Activated naive CD4-positive, alpha-beta T cell treated with anti-CD3 and anti-CD28 coated beads, Interleukin-2, amount 50 U/mL, for 72 hours (primary cell): ENCODE data around the gene RGP1. TPM values are rescaled to one million over a fixed set of nuclear protein-coding genes. Genes with fewer than 3 reads are reported as not detected.
A peak's percentile ranks its signal among the peaks of the same experiment; 100 is the strongest.

ENCODE experiments used
- ATAC-seq, 2 donors: fragments of 150-1000 bp; cut with Tn5 transposase; 2 replicates each; pipeline ENCODE4 v1.10.0; 2021; ENCODE audit warnings: mild to moderate bottlenecking in 2 of 2, moderate library complexity in 2 of 2
- DNase-seq, 2 donors: peaks; one replicate each; pipeline ENCODE4 v3.0.0; 2021 to 2022; ENCODE audit warnings: low spot score in 2 of 2
- H3K27ac Mint-ChIP-seq, 2 donors: one replicate each; pipeline ENCODE4 v1.8.0; 2022; ENCODE audit warnings: mild to moderate bottlenecking in 2 of 2, mixed read lengths in 2 of 2
- H3K36me3 Mint-ChIP-seq, 2 donors: one replicate each; pipeline ENCODE4 v1.8.0; 2022; ENCODE audit warnings: mixed read lengths in 2 of 2
- H3K9me3 Mint-ChIP-seq, 2 donors: one replicate each; pipeline ENCODE4 v1.8.0; 2022; ENCODE audit warnings: mixed read lengths in 2 of 2
- total RNA-seq, 2 donors: library from RNA; stranded (reverse); gene quantifications; one replicate each; pipeline ENCODE4 v1.2.3, GENCODE V29; 2022

RGP1 gene
- total RNA-seq, 2 donors from 2014 or later, result 18.4 to 35.1 TPM

DNA sequence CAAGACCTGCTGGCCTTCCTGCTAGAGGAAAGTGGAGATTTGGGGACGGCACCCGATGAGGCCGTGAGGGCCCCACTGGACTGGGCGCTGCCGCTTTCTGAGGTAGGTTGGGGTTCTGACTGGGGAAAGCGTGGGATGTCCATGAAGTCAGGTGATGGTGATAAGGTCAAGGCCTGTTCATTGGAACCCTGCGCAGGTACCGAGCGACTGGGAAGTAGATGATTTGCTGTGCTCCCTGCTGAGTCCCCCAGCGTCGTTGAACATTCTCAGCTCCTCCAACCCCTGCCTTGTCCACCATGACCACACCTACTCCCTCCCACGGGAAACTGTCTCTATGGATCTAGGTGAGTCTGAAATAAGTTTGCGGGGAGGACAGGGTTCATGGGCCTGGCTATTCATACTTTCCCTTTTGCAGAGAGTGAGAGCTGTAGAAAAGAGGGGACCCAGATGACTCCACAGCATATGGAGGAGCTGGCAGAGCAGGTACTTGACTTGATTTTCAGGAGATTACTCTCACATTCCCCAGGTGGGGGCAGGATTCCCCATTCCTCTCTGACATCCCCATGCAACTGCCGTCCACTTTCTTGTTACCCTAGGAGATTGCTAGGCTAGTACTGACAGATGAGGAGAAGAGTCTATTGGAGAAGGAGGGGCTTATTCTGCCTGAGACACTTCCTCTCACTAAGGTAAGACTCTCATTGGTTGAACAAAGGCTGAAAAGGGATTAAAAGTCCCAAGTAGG lies 16.1 kb upstream of the RGP1 start:
- H3K36me3 Mint-ChIP-seq, result peaks cover 14 to 33% of the 10 kb centered on the region in 2 donors
- no peaks in the 10 kb centered on the region for H3K9me3 Mint-ChIP-seq
- DNase-seq (peak in 1 of 2 donors; percentile 33), ATAC-seq (peak; percentile 15 to 34)
- H3K27ac Mint-ChIP-seq, result peak overlapping the region in 1 of 2 donors; percentile 95

DNA sequence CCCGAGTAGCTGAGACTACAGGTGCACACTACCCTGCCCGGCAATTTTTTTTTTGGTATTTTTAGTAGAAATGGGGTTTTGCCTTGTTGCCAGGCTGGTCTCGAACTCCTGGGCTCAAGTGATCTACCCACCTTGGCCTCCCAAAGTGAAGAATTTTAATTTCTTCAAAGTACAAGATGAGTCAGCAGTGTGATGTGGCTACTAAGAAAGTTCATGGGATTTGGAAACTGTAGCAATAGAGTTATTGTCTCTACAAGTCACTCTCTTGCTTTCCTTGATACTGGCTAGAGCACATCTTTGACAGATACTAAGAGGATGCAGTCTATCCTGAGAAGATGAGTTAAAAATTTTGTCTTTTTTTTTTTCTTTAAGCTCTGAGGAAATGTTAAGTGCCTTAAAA lies 15.0 kb upstream of the RGP1 start:
- H3K36me3 Mint-ChIP-seq, result peaks cover 14 to 33% of the 10 kb centered on the region in 2 donors
- ATAC-seq (no peak), DNase-seq (no peak)
- no peaks in the 10 kb centered on the region for H3K9me3 Mint-ChIP-seq
- H3K27ac Mint-ChIP-seq, result peak overlapping the region in 1 of 2 donors; percentile 50

DNA sequence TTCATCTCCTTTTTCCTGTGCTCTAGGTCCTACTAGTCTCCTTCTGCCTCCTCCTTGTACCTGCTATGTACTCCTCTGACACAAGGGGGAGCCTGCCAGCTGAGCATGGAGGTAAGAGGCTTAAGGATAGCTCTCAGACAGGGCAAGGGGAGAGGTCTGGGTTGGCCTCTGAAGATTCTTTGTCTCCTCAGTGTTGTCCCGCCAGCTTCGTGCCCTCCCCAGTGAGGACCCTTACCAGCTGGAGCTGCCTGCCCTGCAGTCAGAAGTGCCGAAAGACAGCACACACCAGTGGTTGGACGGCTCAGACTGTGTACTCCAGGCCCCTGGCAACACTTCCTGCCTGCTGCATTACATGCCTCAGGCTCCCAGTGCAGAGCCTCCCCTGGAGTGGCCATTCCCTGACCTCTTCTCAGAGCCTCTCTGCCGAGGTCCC lies 12.9 kb upstream of the RGP1 start:
- ATAC-seq (no peak), DNase-seq (peak in 1 of 2 donors; percentile 70)
- no peaks in the 10 kb centered on the region for H3K9me3 Mint-ChIP-seq
- H3K27ac Mint-ChIP-seq, result no peak overlapping the region
- H3K36me3 Mint-ChIP-seq, result peaks cover 13 to 25% of the 10 kb centered on the region in 2 donors

DNA sequence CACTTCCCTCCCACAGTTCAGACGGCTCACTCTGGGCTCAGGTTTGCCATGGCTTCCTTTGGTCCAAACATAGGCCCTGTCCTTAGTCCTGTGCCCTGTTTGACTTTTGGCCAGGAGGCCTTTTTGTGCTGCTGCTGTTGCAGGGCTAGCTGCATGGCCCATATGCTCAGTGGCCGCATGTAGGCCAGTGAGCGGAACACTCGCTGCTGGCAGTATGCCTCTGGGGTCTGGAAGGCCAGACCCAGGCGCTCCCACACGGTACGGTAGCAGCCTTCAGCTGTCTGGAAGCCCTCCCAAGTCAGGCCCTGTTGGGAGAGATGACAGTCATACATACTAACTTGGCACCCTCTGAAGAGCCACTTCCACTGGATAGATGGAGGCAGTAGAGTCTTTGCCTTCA lies 11.9 kb upstream of the RGP1 start:
- ATAC-seq (no peak), DNase-seq (no peak)
- Mint-ChIP-seq H3K9me3 (no peaks in the 10 kb centered on the region), H3K27ac (no peak overlapping the region), H3K36me3 (peaks cover 8 to 19% of the 10 kb centered on the region in 2 donors)

DNA sequence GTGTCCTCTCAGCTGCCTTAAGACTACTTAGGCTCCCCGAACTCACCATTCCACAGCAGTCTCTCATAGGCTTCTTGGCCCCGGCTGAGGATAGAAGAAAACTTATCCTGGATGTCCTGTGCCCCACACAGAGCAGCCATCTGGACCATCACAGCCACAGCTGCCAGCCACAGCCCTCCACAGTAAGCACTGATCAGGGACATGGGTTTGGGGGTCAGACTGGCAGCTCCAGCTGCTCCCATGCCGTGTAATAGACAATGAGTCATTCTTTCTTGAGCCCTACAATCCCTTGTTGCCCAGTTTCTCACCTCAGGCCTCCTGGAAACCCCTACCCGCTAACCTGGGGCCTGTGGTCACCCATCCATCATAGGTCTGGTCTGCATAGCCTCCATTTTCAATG lies 10.9 kb upstream of the RGP1 start:
- Mint-ChIP-seq H3K36me3 (peaks cover 2 to 12% of the 10 kb centered on the region in 2 donors), H3K27ac (peak overlapping the region in 1 of 2 donors; percentile 59), H3K9me3 (no peaks in the 10 kb centered on the region)
- ATAC-seq (no peak), DNase-seq (no peak)

DNA sequence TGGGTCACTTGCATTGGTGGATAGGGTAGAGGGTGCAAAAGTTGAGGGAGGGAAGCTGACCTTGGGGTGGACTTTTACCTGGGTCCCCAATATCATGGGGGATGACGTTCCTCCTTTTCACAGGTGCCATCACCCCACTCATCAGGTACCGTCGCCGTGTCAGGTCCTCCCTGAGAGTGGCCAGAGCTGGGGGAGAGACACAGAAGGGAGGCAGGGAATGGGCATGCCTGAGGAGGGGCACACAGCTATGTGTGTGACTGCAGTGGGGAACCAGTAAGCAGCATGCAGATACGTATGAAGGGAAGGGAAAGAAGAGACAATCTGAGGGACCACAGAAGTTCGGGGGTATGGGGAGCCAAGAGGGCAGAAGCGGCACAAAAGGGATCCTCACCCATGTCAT lies 10.2 kb upstream of the RGP1 start:
- peak overlapping the region; percentile 25 to 59 for H3K27ac Mint-ChIP-seq
- H3K36me3 Mint-ChIP-seq, result peaks cover 0 to 10% of the 10 kb centered on the region in 2 donors
- H3K9me3 Mint-ChIP-seq, result no peaks in the 10 kb centered on the region
- DNase-seq (no peak), ATAC-seq (no peak)

DNA sequence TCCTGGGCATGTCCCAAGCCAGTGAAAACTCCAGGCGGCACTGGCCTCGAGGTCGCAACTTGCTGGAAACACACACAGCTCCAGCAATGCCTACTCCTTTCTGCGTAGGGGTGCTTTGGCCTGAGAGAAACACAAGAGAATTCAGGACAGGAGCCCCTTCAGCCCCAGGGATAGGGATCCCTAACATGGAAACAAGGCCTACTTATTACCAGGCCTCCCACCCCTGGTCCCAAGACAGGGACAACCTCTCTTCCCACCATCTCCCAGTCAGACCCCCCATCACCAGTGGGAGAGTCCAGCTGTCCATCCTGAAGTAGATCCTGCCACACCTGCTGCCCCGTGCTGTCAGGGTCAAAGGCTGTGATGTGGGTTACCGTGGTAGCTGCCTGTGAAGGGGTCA lies 8.8 kb upstream of the RGP1 start:
- DNase-seq, result no peak
- Mint-ChIP-seq H3K9me3 (no peaks in the 10 kb centered on the region), H3K36me3 (peaks cover 0 to 5% of the 10 kb centered on the region in 2 donors), H3K27ac (no peak overlapping the region)
- no peak for ATAC-seq

DNA sequence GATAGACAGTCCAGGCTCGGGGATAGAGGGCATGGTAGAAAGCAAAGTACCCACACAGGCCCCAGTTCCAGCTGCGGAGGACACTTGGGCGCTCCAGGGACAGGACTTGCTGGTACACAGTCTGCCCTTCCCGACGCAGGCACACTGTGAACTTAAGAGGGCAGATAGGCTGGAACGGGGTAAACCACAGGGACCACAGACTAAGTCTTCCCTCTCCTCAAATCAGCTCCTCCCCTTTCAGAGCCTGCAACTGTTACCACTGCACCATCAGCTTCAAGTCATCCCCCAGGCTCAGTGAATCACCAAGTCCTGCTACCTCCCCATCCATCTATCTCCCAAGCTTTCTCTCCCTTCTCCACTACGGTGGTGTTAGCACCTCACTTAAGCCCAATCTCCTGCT lies 7.3 kb upstream of the RGP1 start:
- peak overlapping the region; percentile 9 to 10 for H3K27ac Mint-ChIP-seq
- ATAC-seq, result peak; percentile 47 to 65
- no peak for DNase-seq
- peaks cover 0 to 6% of the 10 kb centered on the region in 2 donors for H3K36me3 Mint-ChIP-seq
- no peaks in the 10 kb centered on the region for H3K9me3 Mint-ChIP-seq

DNA sequence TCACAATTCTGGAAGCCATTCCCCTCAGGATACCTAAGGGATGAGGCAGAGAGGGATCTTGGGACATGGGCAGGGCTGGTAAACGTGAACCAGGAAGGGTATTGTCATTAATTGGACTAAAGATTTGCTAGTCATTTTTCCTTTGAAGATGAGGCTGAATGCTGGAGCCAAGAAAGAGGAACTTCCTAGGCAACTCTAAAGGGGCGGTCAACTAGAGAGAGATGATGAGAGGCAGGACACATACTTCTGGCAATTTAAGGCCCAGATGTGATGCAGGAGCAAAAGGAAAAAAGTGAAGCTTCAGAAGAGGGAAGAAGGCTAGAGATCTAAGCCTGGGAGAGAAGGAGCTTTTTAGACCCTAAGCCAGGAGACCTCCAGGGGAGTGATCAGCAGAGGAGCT lies 5.6 kb upstream of the RGP1 start:
- no peak for ATAC-seq
- no peak for DNase-seq
- H3K9me3 Mint-ChIP-seq, result no peaks in the 10 kb centered on the region
- H3K27ac Mint-ChIP-seq, result peak overlapping the region in 1 of 2 donors; percentile 1
- peaks cover 5 to 12% of the 10 kb centered on the region in 2 donors for H3K36me3 Mint-ChIP-seq

DNA sequence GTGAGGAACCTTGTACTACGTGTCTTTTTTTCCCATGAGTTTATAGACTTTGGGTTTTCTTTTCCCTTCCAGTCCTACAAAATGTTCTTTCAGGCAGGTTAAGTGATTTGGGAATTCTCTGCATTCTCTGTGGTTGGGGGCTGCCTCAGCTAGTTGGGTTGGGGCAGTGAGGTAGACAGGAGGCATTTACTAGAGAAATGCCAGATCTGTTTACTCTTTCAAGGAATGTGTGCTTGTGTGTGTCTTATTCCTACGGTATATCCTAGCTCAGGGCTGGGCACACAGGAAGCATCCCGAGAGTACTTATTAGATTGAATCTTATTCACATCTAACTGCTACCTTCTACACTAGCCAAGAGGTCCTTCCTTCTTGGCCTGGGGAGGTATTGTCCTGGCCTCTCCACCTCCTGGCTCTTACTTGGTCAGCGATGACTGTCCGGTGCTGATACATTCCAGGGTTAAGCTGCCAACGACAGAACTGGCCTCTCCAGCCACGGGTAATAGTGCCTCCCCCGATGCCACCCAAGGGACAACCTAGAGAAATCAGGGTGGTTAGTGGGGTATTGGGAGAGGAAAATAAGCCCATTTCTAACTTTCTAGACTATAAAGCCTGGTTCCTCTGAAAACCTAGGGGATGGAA lies 5.1 kb upstream of the RGP1 start:
- Mint-ChIP-seq H3K27ac (no peak overlapping the region), H3K9me3 (no peaks in the 10 kb centered on the region), H3K36me3 (peaks cover 5 to 12% of the 10 kb centered on the region in 2 donors)
- no peak for ATAC-seq
- no peak for DNase-seq

DNA sequence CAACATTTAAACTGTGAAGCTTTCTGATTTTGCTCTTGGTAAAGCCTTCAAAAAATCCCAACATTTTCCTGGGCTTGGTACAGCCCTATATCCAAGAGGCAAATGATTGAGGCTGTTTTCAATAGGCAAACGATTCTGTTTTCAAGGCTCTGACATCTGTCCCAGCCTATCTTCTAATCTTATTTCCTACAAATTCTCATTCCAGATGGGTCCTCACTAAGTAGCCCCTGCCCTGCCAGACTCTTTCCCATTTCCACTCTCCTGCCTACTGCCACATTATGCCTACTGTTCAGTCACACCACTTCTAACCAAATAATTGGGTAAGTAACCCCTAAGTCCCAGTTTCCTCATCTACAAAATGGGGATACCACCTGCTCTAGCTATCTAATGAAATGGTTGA lies 3.5 kb upstream of the RGP1 start:
- DNase-seq (no peak), ATAC-seq (no peak)
- Mint-ChIP-seq H3K27ac (peak overlapping the region in 1 of 2 donors; percentile 25), H3K9me3 (no peaks in the 10 kb centered on the region), H3K36me3 (peaks cover 12 to 16% of the 10 kb centered on the region in 2 donors)

DNA sequence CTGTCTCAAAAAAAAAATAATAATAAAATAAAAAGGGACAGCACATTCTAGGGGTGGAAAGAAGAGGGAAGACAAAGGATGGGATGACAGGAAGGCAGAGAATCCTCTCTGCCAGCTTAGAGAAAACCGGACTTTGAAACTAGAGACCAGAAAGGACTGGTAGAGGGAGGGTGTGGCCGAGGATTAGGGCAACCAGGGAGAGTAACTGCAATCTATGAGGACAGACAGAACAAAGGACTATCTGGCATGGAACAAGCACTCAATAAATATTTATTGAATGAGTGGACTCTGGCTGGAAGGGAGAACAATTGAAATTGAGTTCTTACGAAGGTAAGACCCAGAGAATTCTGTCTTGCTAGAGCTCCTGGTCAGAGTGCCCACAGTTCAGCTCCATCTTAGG lies 2.5 kb upstream of the RGP1 start:
- Mint-ChIP-seq H3K27ac (no peak overlapping the region), H3K9me3 (no peaks in the 10 kb centered on the region), H3K36me3 (peaks cover 12 to 16% of the 10 kb centered on the region in 2 donors)
- ATAC-seq, result no peak
- DNase-seq, result no peak

DNA sequence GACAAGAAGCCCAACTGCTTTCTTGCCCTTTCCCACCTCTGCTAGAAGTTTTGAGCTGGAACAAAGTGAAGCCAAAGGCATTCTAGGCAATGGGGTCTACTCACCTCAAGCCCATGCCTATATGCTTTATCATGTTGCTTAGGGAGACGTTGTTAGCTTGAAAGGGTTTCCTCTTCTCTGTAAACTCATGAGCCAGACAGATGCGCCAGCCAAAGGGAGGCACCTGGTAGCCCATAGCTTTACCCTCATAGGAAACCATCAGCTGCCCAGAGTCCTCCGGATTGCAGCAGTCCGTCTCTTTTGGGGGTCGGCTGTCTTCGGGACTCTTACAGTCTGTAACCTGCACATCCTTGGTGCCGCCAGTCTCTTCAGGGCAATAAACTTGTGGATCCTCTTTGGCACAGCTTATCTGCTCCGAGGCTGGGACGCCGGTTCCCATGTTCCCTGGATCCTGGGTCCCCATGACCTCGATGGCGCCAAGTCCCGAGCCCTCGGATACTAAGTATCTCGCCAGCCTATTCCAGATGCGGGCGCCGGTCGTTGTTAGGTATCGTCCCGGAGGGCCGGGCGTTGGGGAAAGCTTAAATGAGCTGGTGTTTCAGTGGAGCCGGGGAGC lies 737 bp upstream of the RGP1 start:
- Mint-ChIP-seq H3K9me3 (no peaks in the 10 kb centered on the region), H3K36me3 (peaks cover 12 to 23% of the 10 kb centered on the region in 2 donors), H3K27ac (peak overlapping the region; percentile 85 to 87)
- DNase-seq, result no peak
- no peak for ATAC-seq

DNA sequence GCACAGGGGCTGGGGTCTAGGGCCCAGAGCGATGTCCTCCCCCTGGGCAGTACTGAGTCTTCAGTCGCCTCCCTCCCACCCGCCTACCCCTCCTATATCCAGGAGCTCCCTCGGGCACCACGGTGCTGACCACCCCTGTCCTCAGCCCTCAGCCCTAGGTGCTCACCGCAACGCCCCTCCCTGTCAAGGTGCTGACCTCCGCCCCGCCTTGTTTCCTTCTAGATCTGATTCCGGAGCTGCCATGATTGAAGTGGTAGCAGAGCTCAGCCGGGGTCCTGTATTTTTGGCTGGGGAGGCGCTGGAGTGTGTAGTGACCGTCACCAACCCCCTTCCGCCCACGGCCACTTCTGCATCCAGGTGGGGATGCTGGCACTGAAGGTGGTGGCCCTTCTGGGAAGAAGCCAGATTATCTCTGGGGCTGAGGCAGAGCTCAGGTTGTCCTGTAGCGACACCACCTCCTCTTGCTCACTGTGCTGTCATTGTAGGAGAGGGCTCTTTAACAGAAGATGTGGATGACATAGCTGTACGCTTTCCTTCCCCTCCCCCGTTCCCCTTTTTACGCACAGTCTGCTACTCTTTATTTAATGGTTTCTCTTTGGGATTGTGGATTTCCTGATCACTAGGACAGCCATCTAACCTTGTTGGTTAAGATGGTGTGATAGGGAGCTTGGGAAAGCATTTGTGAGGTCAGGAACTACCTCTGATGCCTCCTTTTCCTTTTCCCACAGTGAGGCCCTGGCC lies 598 bp downstream of the RGP1 start:
- H3K36me3 Mint-ChIP-seq, result peaks cover 12 to 23% of the 10 kb centered on the region in 2 donors
- peak; percentile 58 to 60 for ATAC-seq

DNA sequence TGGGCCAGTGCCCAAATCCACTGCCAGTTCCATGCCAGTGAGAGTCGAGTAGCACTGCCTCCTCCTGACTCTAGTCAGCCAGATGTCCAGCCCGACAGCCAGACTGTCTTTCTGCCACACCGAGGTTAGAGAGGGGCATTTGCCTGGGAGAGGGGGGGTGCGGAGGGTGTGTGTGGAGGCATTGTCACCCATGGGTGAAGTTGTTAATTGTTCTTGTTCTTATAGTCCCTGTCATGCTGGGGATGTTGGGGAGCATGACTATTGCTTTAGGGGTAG lies 1.1 kb downstream of the RGP1 start:
- peaks cover 12 to 23% of the 10 kb centered on the region in 2 donors for H3K36me3 Mint-ChIP-seq
- H3K9me3 Mint-ChIP-seq, result no peaks in the 10 kb centered on the region
- ATAC-seq, result no peak
- no peak for DNase-seq
- H3K27ac Mint-ChIP-seq, result peak overlapping the region; percentile 56 to 85

More for the DNA sequence above, 598 bp downstream of the RGP1 start:
- peak; percentile 44 to 69 for DNase-seq
- peak overlapping the region; percentile 56 to 85 for H3K27ac Mint-ChIP-seq
- no peaks in the 10 kb centered on the region for H3K9me3 Mint-ChIP-seq

DNA sequence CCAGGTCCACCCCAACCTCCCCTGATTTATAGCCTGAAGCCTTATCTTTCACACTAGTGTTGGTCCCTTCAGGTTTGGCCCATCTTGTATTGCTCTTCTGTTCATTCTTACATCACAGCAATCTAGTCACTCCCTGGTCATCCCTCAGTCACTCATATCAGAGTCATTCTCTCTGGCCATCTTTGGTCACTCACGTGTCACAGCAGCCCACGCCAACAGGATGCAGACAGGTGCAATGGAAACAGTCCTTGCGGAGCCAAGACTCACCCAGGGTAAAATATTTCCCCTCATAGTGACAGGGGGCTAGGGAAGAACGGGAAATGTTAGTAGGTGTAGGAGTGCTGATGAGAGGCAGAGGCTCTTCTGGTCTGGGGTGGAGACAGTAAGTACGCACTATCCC lies 4.4 kb downstream of the RGP1 start:
- ATAC-seq (no peak), DNase-seq (no peak)
- H3K36me3 Mint-ChIP-seq, result peaks cover 7 to 11% of the 10 kb centered on the region in 2 donors
- no peaks in the 10 kb centered on the region for H3K9me3 Mint-ChIP-seq
- H3K27ac Mint-ChIP-seq, result no peak overlapping the region

DNA sequence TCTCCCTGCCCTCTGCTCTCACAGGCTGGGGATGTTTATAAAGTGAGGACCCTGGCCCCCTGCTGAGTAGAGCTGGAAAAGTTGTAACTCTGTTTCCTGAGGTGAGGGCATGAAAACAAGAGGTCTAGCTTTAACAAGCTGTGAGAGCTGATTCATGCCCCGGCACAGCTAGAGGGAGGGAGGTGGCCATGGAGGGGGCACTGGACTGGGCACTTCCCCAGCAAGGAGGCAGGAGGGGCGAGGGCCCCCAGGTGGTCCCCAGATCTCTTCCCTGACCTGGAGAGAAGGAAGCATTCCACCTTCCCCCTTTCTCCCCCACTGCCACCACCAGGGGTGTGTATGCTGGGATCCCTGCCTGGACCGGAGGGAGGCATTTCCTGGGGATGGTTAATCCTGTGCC lies 5.2 kb downstream of the RGP1 start, which contains the start of gene MSMP:
Gene MSMP, minus strand, starts transcription at position 13 of the 400 bp plus-strand sequence. CDS start 147 bp downstream, outside the sequence.
- H3K9me3 Mint-ChIP-seq, result no peaks in the 10 kb centered on the region
- no peak for DNase-seq
- no peak within 1 kb of the TSS for H3K27ac Mint-ChIP-seq
- ATAC-seq, result no peak
- H3K36me3 Mint-ChIP-seq, result peaks cover 7 to 11% of the 10 kb centered on the region in 2 donors
